Muscle layer of colon (tissue), 2 donors: Measurements from ENCODE around the gene SLC6A7.

ENCODE experiments used
- H3K27ac ChIP-seq: one replicate; pipeline ENCODE4 v1.7.0; 2013; ENCODE audit warnings: low read depth, mild to moderate bottlenecking, low read length, moderate library complexity
- H3K27me3 ChIP-seq, 2 donors: one replicate each; pipeline ENCODE4 v1.7.0; 2013; ENCODE audit warnings: low read length in 2 of 2, mild to moderate bottlenecking in 2 of 2; ENCODE audit not compliant: insufficient read depth in 2 of 2, control insufficient read depth in 1 of 2
- H3K36me3 ChIP-seq: one replicate; pipeline ENCODE4 v1.7.0; 2013; ENCODE audit warnings: mild to moderate bottlenecking, low read length; ENCODE audit not compliant: insufficient read depth
- H3K4me1 ChIP-seq: one replicate; pipeline ENCODE4 v1.7.0; 2013; ENCODE audit warnings: mild to moderate bottlenecking, low read length; ENCODE audit not compliant: insufficient read depth
- H3K4me3 ChIP-seq, 2 donors: one replicate each; pipeline ENCODE4 v1.7.0; 2013; ENCODE audit warnings: low read length in 2 of 2, low read depth in 1 of 2, mild to moderate bottlenecking in 1 of 2, moderate library complexity in 1 of 2
- H3K9ac ChIP-seq: one replicate; pipeline ENCODE4 v1.7.0; 2013; ENCODE audit warnings: low read length
- H3K9me3 ChIP-seq: one replicate; pipeline ENCODE4 v1.7.0; 2013; ENCODE audit warnings: mild to moderate bottlenecking, low read length
- donor health status: abdominal sarcoma.
- donor health status: Adenocarcinoma of cecum.

SLC6A7 gene

GRCh38 chr5:150157168-150157567 is 32.7 kb upstream of the SLC6A7 start:
- H3K9ac ChIP-seq, result no peak overlapping the region
- H3K27ac ChIP-seq, result no peak overlapping the region
- H3K36me3 ChIP-seq, result no peaks in the 10 kb centered on the region
- H3K27me3 ChIP-seq, result no peaks in the 10 kb centered on the region
- no peaks in the 10 kb centered on the region for H3K9me3 ChIP-seq
- no peak overlapping the region for H3K4me3 ChIP-seq
- peaks cover 15% of the 10 kb centered on the region for H3K4me1 ChIP-seq

DNA sequence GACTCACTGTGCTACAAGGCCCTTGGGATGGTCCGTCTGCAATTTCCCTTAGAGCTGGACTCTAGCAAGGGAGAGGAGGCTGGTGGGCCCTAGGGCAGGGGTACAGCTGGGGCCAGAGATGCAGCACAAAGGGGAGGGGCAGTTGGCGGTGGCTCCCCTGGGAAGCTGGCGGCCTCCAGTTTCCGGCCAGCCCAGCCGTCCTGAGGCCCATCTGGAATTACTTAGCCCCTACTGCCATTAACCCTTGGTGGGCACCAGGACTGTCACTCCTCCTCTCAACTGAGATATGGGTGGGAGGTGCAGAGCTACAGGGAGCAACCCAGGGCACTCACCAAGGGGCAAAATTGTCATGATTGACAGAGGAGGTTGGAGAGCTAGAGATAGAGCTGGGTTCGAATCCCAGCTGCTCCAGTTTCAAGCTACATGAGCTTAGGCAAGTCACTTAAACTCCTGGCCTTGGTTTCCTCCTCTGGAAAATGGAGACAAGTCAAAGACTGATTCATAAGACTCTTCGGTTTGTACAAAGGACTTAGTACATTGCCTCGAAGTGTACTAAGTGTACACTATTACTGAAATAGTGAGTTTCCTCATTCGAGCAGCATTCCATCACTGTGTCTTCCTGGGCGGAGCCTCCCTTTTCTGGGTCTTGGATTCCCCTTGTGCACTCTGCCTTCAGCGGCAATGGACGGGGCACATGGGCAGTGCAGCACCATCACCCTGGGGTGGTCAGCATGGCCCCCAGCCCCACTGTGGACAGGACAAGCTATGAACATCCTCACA is 31.5 kb upstream of the SLC6A7 start:
- Histone ChIP-seq H3K9me3 (no peaks in the 10 kb centered on the region), H3K27me3 (no peaks in the 10 kb centered on the region), H3K4me3 (no peak overlapping the region), H3K36me3 (no peaks in the 10 kb centered on the region), H3K4me1 (peaks cover 15% of the 10 kb centered on the region), H3K9ac (no peak overlapping the region), H3K27ac (peak overlapping the region; percentile 10)

DNA sequence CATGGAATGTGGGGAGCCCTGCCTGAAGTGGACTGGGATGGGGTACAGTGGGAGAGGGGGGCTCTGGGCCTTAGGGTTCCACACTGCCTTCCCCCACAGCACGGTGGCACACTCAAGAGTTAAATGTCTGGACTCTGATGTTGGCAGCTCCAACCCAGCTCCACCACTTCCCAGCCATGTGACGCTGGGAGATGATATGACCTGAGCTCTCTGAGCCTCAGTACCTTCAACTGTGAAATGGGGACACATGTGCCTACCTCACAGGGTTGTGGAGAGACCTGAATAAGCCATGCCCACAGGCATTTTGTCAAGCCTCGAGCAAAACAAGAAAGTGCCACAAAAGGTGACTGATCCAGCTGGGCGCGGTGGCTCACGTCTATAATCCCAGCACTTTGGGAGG is 30.8 kb upstream of the SLC6A7 start:
- H3K9ac ChIP-seq, result no peak overlapping the region
- H3K4me3 ChIP-seq, result no peak overlapping the region
- no peak overlapping the region for H3K27ac ChIP-seq
- H3K27me3 ChIP-seq, result no peaks in the 10 kb centered on the region
- no peaks in the 10 kb centered on the region for H3K36me3 ChIP-seq
- H3K4me1 ChIP-seq, result peaks cover 15% of the 10 kb centered on the region
- no peaks in the 10 kb centered on the region for H3K9me3 ChIP-seq

- H3K9ac ChIP-seq, result no peak overlapping the region
- no peaks in the 10 kb centered on the region for H3K36me3 ChIP-seq
- no peak overlapping the region for H3K4me3 ChIP-seq
- no peak overlapping the region for H3K27ac ChIP-seq
- no peaks in the 10 kb centered on the region for H3K9me3 ChIP-seq
- no peaks in the 10 kb centered on the region for H3K27me3 ChIP-seq
- peaks cover 21% of the 10 kb centered on the region for H3K4me1 ChIP-seq
Observed at GRCh38 chr5:150159741-150160179, 30.1 kb upstream of the SLC6A7 start.

- Histone ChIP-seq H3K4me1 (peaks cover 24% of the 10 kb centered on the region), H3K9me3 (no peaks in the 10 kb centered on the region), H3K4me3 (no peak overlapping the region), H3K27me3 (no peaks in the 10 kb centered on the region), H3K27ac (no peak overlapping the region), H3K9ac (no peak overlapping the region), H3K36me3 (no peaks in the 10 kb centered on the region)
Observed at GRCh38 chr5:150160448-150161081, 29.3 kb upstream of the SLC6A7 start.

- no peaks in the 10 kb centered on the region for H3K36me3 ChIP-seq
- H3K27me3 ChIP-seq, result no peaks in the 10 kb centered on the region
- peaks cover 18% of the 10 kb centered on the region for H3K4me1 ChIP-seq
- H3K9me3 ChIP-seq, result no peaks in the 10 kb centered on the region
- H3K9ac ChIP-seq, result no peak overlapping the region
- no peak overlapping the region for H3K4me3 ChIP-seq
- no peak overlapping the region for H3K27ac ChIP-seq
Observed at GRCh38 chr5:150161242-150162141, 28.4 kb upstream of the SLC6A7 start.

GRCh38 chr5:150162142-150162513 is 27.7 kb upstream of the SLC6A7 start:
- Histone ChIP-seq H3K27ac (no peak overlapping the region), H3K4me1 (peaks cover 15% of the 10 kb centered on the region), H3K4me3 (no peak overlapping the region), H3K9me3 (no peaks in the 10 kb centered on the region), H3K36me3 (no peaks in the 10 kb centered on the region), H3K27me3 (peaks cover 0 to 6% of the 10 kb centered on the region in 2 donors), H3K9ac (no peak overlapping the region)

GRCh38 chr5:150163035-150163434 is 26.8 kb upstream of the SLC6A7 start:
- peaks cover 9% of the 10 kb centered on the region for H3K4me1 ChIP-seq
- H3K9me3 ChIP-seq, result no peaks in the 10 kb centered on the region
- H3K4me3 ChIP-seq, result no peak overlapping the region
- peaks cover 0 to 13% of the 10 kb centered on the region in 2 donors for H3K27me3 ChIP-seq
- H3K9ac ChIP-seq, result no peak overlapping the region
- no peaks in the 10 kb centered on the region for H3K36me3 ChIP-seq
- no peak overlapping the region for H3K27ac ChIP-seq

- H3K36me3 ChIP-seq, result no peaks in the 10 kb centered on the region
- H3K27me3 ChIP-seq, result peaks cover 0 to 16% of the 10 kb centered on the region in 2 donors
- H3K9me3 ChIP-seq, result no peaks in the 10 kb centered on the region
- peaks cover 9% of the 10 kb centered on the region for H3K4me1 ChIP-seq
- H3K9ac ChIP-seq, result no peak overlapping the region
- H3K27ac ChIP-seq, result no peak overlapping the region
- H3K4me3 ChIP-seq, result no peak overlapping the region
Observed at GRCh38 chr5:150163547-150164059, 26.3 kb upstream of the SLC6A7 start.

DNA sequence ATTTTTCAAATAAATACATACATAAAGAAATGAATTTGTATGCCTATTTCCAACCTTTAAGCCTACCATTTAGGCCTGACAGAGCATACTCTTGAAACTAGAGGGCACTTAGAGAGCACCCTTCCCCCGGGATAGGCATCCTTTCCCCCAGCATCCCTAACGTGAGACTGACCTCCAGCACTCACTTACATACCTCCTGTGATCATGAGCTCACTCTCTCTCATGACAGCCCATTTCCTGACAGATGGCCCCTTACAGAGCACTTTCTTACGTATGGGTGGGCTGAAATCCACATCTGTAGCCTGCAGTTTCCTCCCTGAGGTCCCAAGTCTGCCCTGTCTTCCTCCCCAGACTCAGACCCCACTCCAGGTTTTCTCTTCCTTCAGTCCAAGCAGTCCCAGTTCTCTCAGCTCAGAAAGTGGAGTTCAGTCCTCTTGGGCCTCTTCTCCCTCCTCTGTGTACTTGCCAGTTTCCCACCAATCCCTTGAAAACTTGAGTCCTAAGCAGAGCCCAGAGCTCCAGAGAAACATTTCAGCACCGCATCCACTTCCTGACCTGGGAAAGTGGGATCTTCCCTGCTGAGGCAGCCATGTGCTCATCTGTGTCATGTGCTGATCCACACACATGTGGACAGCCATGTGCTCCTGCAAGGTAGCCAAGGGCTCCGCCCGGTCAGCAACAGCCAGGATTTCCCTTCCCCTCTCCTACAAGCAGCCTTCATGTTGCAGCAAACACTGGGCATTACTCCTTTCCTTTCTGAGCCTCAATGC is 25.5 kb upstream of the SLC6A7 start:
- Histone ChIP-seq H3K4me3 (no peak overlapping the region), H3K27ac (peak overlapping the region; percentile 44), H3K36me3 (no peaks in the 10 kb centered on the region), H3K9ac (no peak overlapping the region), H3K9me3 (no peaks in the 10 kb centered on the region), H3K4me1 (peaks cover 9% of the 10 kb centered on the region), H3K27me3 (peaks cover 0 to 16% of the 10 kb centered on the region in 2 donors)
